LNCaP clone FGC (cell line): ENCODE measurements around the gene NRP1.

Source experiments
- DNase-seq: peaks from one replicate; pipeline ENCODE4 v3.0.0-alpha.2; 2011; ENCODE audit warnings: low read depth
- H3K4me3 ChIP-seq: 2 replicates; pipeline ENCODE4 v1.5.1; 2011; ENCODE audit warnings: mild to moderate bottlenecking, low read depth, low read length, control low read depth
- TF ChIP-seq, protein P1 (sequence below): IDR thresholded peaks from 2 replicates; pipeline ENCODE4 v1.5.1; 2012; ENCODE audit warnings: mild to moderate bottlenecking; ENCODE audit not compliant: control insufficient read depth, insufficient read depth; ENCODE audit errors: extremely low read depth

Gene NRP1

DNA sequence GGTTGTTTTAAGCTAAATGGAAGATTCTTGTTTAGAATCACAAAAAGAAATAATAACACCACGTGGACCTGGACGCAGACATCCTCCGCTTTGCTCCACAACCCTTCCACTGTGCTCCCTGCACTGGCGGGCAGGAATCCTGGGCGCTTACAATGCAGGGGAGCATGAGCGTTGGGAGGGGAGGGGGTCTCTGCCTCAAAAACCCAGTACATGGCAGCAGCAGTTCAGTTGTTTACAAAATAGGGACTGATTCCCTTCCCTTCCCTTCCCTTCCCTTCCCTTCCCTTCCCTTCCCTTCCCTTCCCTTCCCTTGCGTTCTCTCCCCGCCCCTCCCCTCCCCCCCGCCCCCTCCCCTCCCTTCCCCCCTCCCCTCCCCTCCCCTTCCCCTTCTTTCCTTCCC lies 206.8 kb downstream of the NRP1 start:
- no peak overlapping the region for H3K4me3 ChIP-seq
- DNase-seq: no peak
- TF ChIP-seq, protein P1, sequence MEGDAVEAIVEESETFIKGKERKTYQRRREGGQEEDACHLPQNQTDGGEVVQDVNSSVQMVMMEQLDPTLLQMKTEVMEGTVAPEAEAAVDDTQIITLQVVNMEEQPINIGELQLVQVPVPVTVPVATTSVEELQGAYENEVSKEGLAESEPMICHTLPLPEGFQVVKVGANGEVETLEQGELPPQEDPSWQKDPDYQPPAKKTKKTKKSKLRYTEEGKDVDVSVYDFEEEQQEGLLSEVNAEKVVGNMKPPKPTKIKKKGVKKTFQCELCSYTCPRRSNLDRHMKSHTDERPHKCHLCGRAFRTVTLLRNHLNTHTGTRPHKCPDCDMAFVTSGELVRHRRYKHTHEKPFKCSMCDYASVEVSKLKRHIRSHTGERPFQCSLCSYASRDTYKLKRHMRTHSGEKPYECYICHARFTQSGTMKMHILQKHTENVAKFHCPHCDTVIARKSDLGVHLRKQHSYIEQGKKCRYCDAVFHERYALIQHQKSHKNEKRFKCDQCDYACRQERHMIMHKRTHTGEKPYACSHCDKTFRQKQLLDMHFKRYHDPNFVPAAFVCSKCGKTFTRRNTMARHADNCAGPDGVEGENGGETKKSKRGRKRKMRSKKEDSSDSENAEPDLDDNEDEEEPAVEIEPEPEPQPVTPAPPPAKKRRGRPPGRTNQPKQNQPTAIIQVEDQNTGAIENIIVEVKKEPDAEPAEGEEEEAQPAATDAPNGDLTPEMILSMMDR: no peak
